PC-9 (cell line): Measurements from ENCODE around the gene YEATS4.
A peak's percentile ranks its signal among the peaks of the same experiment; 100 is the strongest.

Experiments used
- EZH2 ChIP-seq: fragments of 200-600 bp; sonication (generic); IDR thresholded peaks from 2 replicates; pipeline ENCODE4 v1.8.0; 2017; ENCODE audit warnings: antibody characterized with exemption, low read depth
- TF ChIP-seq, protein P1 (sequence below): fragments of 200-600 bp; sonication (generic); conservative IDR thresholded peaks from 2 replicates; pipeline ENCODE4 v1.6.1; 2017; ENCODE audit warnings: mixed run types, antibody characterized with exemption, mild to moderate bottlenecking, moderate library complexity

DNA sequence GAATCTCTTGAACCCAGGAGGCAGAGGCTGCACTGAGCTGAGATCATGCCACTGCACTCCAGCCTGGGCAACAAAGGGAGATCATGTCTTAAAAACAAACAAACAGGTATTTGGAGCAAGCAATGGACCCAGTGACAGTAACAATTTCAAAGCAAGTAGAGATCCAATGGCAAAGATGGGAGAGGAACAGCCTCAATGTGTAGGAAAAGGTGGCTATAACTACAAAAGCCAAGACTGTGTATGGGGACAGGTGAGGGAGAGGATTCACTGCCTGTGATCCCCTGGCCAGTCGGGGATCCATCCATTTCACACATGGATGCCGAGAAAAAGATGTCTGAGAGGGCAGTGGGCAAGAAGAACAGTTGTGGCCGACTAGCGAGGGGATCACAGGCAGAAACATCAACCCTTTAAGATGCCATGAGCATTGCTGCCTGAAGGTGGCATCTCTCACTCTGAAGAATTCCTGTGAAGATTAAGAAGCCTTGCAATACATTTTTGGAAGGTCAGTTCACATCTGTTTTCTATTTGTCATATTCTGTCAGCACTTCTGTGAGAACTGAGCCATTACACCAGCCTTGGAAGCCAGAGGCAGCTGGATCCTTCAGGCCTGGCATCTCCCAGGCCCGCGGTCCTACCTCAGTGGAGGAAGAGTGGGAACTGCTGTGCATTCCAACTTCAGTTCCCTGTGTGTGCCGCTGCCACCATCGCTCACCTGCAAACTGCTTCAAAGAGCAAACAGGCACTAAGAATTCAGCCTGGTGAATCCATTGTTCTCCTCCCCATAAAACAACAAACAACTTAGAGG lies 56.1 kb downstream of the YEATS4 start:
- TF ChIP-seq, protein P1, sequence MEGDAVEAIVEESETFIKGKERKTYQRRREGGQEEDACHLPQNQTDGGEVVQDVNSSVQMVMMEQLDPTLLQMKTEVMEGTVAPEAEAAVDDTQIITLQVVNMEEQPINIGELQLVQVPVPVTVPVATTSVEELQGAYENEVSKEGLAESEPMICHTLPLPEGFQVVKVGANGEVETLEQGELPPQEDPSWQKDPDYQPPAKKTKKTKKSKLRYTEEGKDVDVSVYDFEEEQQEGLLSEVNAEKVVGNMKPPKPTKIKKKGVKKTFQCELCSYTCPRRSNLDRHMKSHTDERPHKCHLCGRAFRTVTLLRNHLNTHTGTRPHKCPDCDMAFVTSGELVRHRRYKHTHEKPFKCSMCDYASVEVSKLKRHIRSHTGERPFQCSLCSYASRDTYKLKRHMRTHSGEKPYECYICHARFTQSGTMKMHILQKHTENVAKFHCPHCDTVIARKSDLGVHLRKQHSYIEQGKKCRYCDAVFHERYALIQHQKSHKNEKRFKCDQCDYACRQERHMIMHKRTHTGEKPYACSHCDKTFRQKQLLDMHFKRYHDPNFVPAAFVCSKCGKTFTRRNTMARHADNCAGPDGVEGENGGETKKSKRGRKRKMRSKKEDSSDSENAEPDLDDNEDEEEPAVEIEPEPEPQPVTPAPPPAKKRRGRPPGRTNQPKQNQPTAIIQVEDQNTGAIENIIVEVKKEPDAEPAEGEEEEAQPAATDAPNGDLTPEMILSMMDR: peak; percentile 67
- TF ChIP-seq EZH2: no peak
